ENCODE measurements around the gene EDIL3. TPM values are rescaled to one million over a fixed set of nuclear protein-coding genes. Genes with fewer than 3 reads are reported as not detected.

The EDIL3 gene
- total RNA-seq, 4 donors from 2014 or later, result 15.9 to 29.3 (median 24.8) TPM

- WGBS, 2 donors, result 63 to 83% methylated on average over 1 of the region's 1 CpG
- TF ChIP-seq EP300 (IDR thresholded peaks at IDR 0.05) (no peak), CTCF (IDR thresholded peaks at IDR 0.05) (no peak), POLR2A (IDR thresholded peaks at IDR 0.05) (no peak)
- Histone ChIP-seq H3K4me1 (peaks cover 0 to 9% (median 0%) of the 10 kb centered on the region in 4 donors), H3K4me3 (no peak overlapping the region), H3K27me3 (no peaks in the 10 kb centered on the region), H3K9me3 (peaks cover 0 to 5% (median 0%) of the 10 kb centered on the region in 4 donors), H3K27ac (no peak overlapping the region), H3K36me3 (no peaks in the 10 kb centered on the region)
- DNase-seq (ENCODE audit: low spot score in 2 of 2), result no peak
These were observed 460.5 kb downstream of the EDIL3 start for GRCh38 chr5:83924171-83924570.

GRCh38 chr5:83922699-83923098, 462.0 kb downstream of the EDIL3 start:
- Histone ChIP-seq H3K36me3 (no peaks in the 10 kb centered on the region), H3K27me3 (no peaks in the 10 kb centered on the region), H3K4me1 (peaks cover 0 to 9% (median 0%) of the 10 kb centered on the region in 4 donors), H3K4me3 (no peak overlapping the region), H3K9me3 (peaks cover 0 to 5% (median 0%) of the 10 kb centered on the region in 4 donors), H3K27ac (no peak overlapping the region)
- 78 to 79% methylated on average over 4 of the region's 4 CpGs for whole genome bisulfite sequencing, 2 donors
- DNase-seq (ENCODE audit: low spot score in 2 of 2), result no peak
- TF ChIP-seq EP300 (IDR thresholded peaks at IDR 0.05) (no peak), POLR2A (IDR thresholded peaks at IDR 0.05) (no peak), CTCF (IDR thresholded peaks at IDR 0.05) (no peak)

- H3K4me1 ChIP-seq, result peaks cover 0 to 9% (median 0%) of the 10 kb centered on the region in 4 donors
- no peaks in the 10 kb centered on the region for H3K27me3 ChIP-seq
- H3K9me3 ChIP-seq, result peaks cover 0 to 5% (median 0%) of the 10 kb centered on the region in 4 donors
- H3K4me3 ChIP-seq, result no peak overlapping the region
- WGBS, 2 donors, result 77 to 78% methylated on average over 5 of the region's 5 CpGs
- no peak overlapping the region for H3K27ac ChIP-seq
- no peak for DNase-seq (ENCODE audit: low spot score in 2 of 2)
- H3K36me3 ChIP-seq, result no peaks in the 10 kb centered on the region
- no peak for TF ChIP-seq CTCF (IDR thresholded peaks at IDR 0.05)
- TF ChIP-seq POLR2A (IDR thresholded peaks at IDR 0.05), result no peak
- TF ChIP-seq EP300 (IDR thresholded peaks at IDR 0.05), result no peak
These were observed 462.9 kb downstream of the EDIL3 start for GRCh38 chr5:83921666-83922193.

GRCh38 chr5:83919071-83920041, 465.3 kb downstream of the EDIL3 start:
- H3K36me3 ChIP-seq, result no peaks in the 10 kb centered on the region
- TF ChIP-seq EP300 (IDR thresholded peaks at IDR 0.05), result no peak
- no peak for TF ChIP-seq POLR2A (IDR thresholded peaks at IDR 0.05)
- TF ChIP-seq CTCF (IDR thresholded peaks at IDR 0.05), result no peak
- no peak overlapping the region for H3K27ac ChIP-seq
- no peak overlapping the region for H3K4me3 ChIP-seq
- 68 to 74% methylated on average over 4 of the region's 4 CpGs for WGBS, 2 donors
- no peaks in the 10 kb centered on the region for H3K27me3 ChIP-seq
- peaks cover 0 to 5% (median 0%) of the 10 kb centered on the region in 4 donors for H3K9me3 ChIP-seq
- DNase-seq (ENCODE audit: low spot score in 2 of 2), result no peak
- H3K4me1 ChIP-seq, result peaks cover 0 to 2% (median 0%) of the 10 kb centered on the region in 4 donors

Data from tibial nerve (tissue), 4 donors.